ENCODE data around the gene AUTS2.

The AUTS2 gene

DNA sequence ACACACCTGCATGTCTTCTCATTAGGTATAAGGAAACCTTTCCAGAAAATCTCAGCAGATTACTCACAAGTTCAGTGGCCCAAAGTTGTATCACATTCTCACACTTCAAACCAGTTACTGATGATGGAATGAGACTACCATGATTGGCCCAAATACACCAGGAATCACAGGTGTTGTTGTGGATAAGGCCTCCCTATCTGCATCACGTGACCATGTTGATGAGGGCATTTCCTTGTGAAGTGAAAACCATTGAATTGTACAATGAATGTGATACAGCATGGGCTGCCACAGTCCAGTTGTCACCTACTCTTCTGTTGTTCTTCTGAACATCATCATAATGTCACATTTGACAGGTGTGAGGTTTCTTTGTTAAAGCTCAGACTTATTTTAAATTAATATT, 431.7 kb downstream of the AUTS2 start:
- no peak for DNase-seq (ENCODE audit: low read depth, low spot score)

DNA sequence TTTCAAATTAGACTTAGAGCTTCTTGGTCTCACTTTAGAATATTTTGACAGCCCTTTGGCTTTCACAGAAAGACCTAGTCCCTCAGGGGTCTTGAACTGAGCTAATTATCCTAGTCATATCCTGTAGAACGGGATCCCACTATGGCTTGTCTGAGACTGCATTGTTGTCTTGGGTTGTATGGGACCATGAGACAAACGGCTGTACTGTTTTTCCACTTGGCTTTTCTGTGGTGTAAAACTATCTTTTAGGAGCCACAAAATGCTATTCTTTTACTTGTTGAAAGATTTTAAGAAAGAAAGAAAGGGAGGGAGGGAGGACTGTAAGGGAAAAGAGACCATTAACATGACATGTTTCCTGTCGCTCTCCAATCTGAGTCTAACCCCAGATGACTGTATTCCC, 432.5 kb downstream of the AUTS2 start:
- DNase-seq (ENCODE audit: low read depth, low spot score) = no peak

DNA sequence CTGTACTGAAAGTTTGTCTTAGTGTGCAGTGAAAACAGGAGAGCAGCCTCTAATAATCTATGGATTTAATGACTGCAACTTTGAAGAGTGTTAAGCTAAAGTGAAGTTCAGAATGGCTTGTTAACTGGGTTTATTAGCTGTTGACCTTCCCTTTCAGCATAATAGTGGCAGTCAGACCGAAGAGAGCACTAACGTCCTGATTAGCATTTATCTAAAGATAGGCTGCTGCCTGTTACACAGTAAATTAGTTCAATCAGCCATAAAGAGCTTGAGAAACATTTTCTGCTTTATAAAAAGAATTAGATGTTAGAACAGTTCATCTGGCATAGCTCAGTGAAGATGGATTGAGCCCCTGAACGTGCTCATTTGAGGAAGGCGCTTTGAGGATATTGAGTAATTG, 433.0 kb downstream of the AUTS2 start:
- no peak for DNase-seq (ENCODE audit: low read depth, low spot score)

DNA sequence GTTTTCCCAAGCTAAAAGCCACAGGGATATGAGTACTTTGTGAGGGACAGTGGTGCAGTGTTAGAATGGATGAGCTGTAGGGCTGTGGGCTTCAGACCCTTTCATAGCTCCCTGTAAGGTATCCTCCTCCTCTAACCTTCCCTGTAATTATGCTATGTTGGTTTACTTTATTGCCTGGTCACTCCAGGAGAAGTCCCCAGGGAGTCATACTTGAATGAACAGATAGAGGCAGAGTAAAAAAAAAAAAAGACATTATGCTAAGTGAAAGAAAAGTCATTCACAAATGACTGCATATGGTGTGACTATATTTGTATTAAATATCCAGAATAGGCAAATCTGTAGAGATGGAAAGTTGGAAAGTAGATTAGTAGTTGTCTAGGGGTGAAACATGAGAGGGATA, 434.4 kb downstream of the AUTS2 start:
- DNase-seq (ENCODE audit: low read depth, low spot score) = no peak

DNA sequence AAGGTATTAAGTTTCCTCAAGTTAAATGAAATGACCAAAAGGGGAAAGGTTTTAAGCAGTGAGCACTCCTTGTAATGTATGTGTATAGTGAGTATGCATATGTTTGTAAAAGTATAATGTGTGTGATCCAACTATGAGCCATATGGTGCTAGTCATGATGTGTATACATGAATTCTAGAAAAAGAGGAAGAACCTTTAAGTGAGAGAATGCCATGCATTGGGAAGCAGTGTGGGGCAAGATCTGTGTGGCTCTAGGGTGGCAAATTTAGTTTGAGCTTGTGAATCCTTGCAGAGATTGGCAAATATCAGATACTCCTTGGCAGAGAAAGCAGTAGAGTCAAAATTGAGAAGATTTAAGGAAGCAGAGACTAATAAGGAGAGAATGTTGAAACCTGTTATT, 435.0 kb downstream of the AUTS2 start:
- DNase-seq (ENCODE audit: low read depth, low spot score) = no peak

DNA sequence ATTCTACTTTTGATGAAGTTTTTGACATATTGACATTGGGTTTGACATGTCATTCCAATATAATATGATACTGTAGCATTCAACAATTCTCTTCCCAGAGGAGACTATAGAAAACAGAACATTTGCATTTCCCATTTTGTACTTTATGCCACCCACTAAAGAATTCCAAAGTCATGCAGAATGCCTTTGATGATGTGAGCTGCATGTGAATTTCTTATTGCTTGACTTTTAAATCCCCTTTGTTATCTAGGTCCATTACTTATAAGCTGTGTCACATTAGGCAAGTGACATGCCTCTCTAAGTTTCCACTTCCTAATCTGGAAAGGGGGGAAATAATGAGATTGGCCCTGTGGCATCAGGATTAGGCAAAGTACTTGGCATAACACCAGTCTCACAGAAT, 436.7 kb downstream of the AUTS2 start:
- DNase-seq (ENCODE audit: low read depth, low spot score) = no peak

DNA sequence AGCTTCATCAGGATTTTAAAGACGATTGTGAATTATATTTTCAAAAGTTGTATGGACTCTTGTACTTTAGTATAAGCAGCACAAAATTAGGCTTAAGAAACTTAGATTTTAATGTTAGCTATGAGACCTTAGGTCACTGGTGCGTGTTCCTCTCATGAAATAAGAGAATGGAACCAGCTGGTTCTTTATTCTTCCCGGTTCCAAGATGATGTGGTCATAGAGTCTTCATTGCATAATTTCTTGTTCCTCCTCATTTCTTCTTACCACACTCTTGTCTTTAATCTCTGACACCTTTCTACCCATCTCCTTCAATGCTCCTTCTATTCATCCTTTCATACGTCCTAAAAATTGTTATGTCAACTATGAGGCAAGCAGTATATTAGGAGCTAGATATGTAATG, 437.2 kb downstream of the AUTS2 start:
- DNase-seq (ENCODE audit: low read depth, low spot score) = no peak

DNA sequence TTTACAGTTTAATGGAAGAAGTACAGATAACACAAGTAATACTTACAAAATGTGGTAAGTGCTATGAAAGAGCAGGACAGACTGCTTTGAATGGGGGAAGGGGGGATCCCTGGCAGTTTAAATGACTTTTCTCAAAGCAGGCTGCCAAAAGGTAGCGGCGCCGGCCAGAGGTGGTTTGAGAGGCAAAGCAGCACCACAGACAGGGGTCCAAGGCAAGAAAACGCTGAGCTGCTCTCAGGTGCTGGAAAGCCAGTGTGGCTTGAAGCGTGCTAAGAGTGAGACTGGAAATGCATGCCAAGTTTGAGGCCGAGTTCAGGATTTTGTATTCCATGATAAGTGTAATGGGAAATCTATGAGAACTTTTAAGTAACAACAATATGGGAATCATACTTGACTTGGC, 437.7 kb downstream of the AUTS2 start:
- no peak for DNase-seq (ENCODE audit: low read depth, low spot score)

DNA sequence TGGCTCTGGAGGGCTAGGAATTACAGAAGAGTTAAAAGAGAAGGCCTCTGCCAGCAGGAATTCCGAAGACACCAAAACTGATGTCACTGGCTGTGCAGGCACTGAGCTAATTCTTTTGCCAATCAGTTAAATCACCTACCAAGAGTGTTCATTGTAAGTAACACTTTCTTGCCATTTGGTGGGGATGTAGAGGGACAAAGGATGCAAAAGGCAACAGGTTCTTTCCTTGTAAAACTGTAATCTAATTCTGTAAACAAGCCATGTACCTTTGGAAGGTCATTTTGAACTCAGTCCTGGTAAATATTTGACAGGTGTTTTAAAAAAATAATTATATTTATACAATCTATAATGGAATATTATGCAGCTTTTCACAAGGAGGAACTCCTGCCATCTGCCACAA, 438.4 kb downstream of the AUTS2 start:
- no peak for DNase-seq (ENCODE audit: low read depth, low spot score)

DNA sequence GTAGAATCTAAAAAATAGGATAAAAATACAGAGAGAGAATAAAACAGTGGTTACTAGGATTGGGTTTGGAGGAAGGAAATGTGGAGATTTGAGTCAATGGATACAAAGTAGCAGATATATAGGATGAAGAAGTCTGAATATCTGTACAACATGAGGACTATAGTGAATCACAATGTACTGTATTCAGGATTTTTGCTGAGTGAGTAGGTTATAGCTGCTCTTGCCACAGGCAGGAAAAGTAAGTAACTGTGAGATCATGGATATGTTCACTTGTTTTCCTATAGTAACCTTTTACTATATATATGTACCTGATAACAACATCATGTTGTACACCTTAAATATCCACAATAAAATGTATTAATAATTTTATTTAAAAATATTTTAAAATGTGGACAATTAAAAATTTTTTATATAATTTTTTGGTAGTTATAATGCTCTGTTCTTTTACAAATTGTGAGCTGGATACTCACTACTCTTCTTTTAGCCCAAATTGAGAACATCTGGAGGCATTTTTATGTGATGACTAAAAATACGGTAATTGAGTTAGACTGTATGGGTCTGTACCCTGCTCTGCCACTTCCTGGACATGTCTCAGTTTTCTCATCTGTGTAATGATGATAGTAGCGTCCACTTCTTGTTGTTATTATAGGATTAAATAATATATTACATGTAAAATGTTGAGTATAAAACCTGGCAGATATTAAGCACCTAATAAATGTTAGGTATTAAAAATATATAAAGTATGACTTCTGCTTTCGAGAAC, 439.1 kb downstream of the AUTS2 start:
- DNase-seq (ENCODE audit: low read depth, low spot score) = no peak

DNA sequence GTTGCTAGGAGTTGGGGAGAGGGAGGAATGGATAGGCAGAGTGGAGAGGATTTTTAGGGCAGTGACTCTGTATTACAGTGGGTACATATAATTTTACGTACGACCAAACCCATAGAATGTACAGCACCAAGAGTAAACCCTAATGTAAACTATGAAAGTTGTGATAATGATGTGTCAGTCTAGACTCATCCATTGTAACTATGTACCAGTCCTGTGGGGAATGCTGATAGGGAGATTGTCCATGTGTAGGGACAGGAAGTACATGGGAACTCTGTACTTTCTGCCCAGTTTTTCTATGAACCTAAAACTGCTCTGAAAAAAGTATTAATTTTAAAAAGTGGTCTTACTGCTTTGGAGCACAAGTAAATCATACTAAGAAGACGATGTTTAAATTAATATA, 441.8 kb downstream of the AUTS2 start:
- no peak for DNase-seq (ENCODE audit: low read depth, low spot score)

DNA sequence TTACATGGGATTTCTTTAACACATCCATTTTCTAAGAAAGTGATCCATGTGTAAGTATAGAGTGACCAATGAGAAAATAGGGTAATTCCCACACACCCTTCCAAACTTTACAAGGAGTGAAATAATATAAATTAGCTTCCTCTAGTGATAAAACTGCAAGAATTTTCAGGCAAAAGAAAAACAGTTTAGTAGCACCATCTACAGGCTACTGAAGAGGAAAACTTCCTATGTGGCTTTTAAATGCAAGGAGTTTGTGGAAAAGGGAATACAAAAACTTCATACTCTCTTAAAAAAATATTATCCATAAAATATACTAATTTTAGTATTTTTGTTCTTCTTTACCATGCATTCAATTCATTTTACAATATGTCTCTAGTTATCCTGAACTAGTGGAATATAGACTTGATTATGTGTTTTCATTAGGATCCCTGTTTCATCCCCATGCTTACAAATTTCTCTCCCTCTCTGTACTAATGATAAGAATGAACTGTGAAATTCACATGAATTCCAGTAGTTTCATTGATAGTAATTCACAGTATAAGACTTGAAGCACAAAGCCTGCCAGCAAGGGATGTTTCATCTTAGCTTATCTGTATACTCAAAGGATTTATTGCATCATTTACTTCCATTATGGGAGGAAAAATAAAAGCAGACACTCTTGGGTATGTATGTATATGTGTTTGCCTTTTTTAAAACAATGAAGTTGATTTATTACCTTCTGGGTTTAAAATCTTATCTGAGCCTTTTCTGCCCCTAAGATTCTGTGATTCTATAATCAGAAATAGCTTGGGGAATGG, 442.9 kb downstream of the AUTS2 start:
- no peak for DNase-seq (ENCODE audit: low read depth, low spot score)

DNA sequence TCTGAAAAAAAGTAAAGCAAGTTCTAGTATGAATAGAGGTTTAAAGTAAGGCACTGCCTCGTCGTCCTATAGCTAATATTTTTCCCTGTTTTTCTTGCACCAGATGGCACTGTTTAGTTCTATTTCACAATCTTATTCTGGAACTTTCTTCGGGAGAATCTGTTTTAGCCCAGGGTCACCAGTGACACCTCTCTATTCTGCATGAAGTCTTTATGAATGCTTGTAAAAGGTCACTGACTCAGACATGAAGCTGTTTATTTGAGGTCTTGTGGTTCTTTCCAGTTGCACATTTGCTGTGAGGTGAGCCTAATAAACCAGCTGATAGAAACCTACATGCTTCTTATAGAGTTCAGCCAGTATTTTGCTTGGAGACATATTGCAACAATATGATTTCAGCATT, 444.3 kb downstream of the AUTS2 start:
- no peak for DNase-seq (ENCODE audit: low read depth, low spot score)

DNA sequence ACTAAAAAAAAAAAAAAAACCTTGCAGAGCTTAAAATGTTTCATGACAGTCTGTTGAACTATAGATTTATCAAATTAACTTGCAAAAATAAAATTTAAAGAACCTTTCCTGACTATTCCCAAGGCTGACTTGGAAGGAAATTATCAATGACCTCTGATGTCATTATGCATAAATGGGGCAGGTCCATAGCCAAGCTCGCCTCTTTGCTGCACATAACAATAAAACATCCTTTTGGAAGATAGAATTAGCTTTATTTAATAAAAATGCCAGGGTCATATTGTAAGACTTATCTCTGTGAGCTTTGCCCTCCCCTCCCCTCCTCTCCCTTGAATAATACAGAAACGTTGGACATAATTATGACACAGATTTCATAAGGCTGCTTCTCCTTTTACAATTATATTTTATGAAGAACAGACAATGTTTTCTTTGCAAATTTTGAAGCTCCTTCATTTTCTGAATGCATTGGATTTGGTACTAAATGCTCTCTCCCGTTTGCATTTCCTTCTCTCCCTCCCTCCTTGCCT, 444.8 kb downstream of the AUTS2 start:
- DNase-seq (ENCODE audit: low read depth, low spot score) = no peak

DNA sequence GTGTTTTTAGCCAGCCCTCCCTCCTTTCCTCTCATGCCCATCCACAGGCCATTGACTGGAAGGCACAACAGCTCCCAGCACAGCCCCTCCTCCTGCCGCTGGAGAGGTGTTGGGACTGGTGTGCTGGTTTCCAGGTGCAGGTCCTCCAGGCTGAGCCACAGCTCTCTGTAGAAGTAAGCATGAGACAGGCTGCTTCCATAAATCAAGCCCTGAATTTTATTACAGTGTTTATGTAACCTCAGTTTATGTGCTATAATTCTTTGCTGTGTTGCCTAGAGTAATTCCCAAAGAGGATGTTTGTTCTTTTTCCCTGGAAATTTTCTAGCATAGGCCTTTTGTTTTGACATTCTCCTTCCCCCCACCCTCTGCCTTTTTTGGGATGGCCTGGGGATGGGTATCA, 445.8 kb downstream of the AUTS2 start:
- DNase-seq (ENCODE audit: low read depth, low spot score) = no peak

DNA sequence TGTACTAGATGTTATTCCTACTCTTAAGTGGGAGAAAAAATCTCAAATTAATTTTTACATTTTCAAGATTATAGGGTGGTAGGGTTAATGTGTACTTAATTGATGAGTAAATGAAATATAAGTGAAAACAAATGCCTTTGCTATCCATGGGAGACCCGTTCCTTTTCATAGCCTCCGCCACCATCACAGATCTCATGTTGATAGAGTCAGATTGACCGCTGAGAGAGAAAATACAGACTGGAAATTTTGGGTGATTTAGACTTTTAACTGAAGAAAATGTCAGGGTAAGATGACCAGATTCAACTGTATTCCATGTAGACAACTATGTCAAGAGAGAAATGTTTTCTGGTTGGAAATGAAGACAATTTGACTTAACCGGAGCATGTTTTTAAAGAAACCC, 446.2 kb downstream of the AUTS2 start:
- no peak for DNase-seq (ENCODE audit: low read depth, low spot score)

DNA sequence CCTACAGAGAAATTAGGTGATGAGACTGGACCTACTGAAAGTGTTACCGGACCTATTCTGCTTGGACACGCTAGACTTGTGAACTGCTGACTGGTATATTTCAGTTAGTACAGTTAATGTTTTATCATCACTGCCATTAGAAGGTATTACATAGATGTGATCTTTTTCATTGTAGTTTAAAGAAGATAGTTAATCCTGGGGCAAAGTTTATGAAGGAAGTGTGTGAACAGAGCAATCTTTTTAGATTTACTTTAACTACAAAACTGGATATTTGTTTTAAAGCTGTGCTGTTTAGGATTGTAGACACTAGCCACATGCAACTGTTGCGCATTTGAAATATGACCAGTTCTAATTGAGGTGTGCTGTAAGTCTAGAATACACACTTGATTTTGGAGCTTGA, 446.7 kb downstream of the AUTS2 start:
- no peak for DNase-seq (ENCODE audit: low read depth, low spot score)

DNA sequence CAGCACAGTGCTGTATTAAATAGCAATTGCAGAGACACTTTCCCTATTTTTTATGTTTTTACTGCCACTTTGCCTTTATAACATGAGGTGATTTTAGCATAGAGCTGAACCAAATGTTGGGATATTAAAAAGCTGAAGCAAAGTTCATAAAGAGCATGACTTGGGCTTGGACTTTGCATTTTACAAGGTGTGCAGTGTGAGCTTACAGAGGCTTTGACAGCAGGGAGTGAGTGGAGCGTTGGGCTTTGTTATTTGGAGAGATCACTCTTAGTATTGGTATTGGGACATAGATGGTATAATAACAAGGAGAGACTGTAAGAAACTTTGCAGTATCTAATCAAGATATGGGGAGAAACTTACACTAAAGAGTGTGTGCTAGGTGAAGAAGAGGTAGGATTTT, 449.1 kb downstream of the AUTS2 start:
- no peak for DNase-seq (ENCODE audit: low read depth, low spot score)

DNA sequence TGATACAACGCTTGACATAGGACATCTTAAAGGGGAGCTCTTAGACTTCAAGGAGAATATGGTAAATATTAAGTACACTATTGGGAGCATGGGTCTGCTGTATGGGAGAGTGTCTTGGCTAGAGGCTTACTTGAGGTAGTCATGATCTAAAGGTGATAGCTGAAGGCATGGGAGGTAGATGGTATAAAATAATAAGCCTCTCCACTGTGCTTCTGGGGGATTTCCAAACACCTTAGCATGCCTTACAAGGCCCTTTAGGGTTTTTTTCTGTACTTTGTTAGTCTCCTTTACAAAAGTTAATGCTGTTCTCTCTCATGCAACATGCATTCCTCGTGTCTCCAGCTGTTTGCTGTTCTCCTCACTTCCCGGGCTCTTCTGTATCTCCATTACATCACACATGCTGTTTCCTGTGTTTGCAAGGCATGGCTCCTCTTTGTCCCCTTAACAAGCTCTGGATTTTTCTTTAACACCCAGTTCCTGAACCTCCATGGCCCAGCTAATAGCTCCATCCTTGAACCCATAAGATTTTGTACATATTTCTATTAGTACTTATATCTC, 449.7 kb downstream of the AUTS2 start:
- DNase-seq (ENCODE audit: low read depth, low spot score) = no peak

DNA sequence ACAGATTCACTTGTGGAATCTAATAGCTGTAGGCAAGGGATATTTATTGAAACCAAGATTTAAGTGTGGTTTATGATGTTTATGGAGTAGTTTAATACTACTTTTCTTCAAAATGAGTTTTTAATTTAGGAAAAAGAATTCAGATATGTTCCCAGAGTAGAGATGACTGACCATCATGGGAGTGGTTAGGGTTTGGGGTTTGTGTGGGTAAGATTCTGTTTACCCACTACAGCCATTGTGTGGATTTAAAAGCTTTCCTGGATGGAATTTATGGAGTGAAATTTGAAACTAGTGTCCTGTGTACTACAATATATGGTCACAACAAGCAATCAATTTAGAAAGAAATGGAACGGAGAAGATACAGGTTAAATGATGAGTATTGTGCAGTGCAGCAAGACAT, 453.5 kb downstream of the AUTS2 start:
- DNase-seq (ENCODE audit: low read depth, low spot score) = no peak

DNA sequence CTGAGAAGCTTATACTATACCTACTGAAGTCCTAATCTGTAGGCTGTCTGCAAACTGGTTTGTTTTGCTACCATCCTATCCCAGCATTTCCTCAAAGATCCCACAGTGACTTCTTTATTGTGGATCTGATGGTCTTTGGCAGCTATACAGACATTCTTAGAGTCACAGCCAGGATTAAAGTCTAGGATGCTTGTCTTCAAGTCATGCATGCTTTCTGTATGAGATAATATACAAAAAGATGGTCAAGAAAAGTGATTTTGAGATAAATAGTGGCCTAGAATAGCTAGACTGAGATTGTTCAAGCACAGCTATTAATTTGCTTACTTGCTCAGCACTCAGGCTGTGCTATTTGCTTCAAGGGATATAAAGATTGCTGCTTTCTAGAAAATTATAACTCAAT, 454.4 kb downstream of the AUTS2 start:
- no peak for DNase-seq (ENCODE audit: low read depth, low spot score)

DNA sequence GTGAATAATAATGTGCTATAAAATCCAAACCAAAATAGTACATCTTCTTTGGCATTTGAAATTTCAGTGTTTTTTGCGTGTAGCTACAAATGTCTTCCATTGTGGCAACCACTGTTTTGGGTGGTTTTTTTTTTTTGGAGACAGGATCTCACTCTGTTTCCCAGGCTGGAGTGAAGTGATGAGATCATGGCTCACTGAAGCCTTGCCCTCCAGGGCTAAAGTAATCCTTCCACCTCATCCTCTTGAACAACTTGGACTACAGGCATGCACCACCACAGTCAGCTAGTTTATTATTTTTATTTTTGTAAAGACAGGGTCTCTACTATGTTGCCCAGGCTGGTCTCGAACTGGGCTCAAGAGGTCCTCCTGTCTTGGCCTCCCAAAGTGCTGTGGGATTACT, 455.1 kb downstream of the AUTS2 start:
- DNase-seq (ENCODE audit: low read depth, low spot score) = no peak

DNA sequence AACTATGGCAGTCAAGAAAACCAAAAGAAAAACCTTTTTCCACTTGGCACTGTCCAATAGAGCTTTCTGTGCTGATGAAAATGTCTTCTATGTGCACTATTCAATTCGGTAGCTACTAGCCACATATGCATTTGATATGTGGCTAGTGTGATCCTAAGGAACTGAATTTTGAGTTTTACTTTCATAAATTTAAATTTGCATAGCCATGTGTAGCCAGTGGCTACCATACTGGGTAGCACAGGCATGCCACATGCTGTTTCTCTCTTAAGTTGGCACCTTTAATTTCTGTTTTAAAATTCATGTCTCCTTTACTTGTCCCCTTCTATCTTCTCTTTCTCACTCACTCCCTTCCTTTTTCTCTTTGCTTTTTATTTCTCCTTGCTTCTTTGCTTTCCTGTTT, 455.7 kb downstream of the AUTS2 start:
- DNase-seq (ENCODE audit: low read depth, low spot score) = no peak
